Panc1 (cell line): ENCODE results near the gene NR2E3. TPM values are rescaled to one million over a fixed set of nuclear protein-coding genes. Genes with fewer than 3 reads are reported as not detected.

ENCODE experiments used
- ATAC-seq: fragments of 200-7000 bp; cut with Tn5 transposase; 2 replicates; pipeline ENCODE4 v1.9.1; 2020; ENCODE audit warnings: mild to moderate bottlenecking, moderate library complexity
- BruUV-seq: library from RNA; stranded (reverse); fragments of 400-500 nt; replicated peaks from 2 replicates; lab custom pipeline; 2021; lab: Mats Ljungman, UMichigan
- CTCF ChIA-PET: fragments of 300-600 bp; sonication (Branson Sonifier 250); formaldehyde crosslinking; loops from one replicate; lab custom pipeline; 2022; ENCODE audit warnings: antibody characterized with exemption; lab: Charles Lee
- POLR2A ChIA-PET: fragments of 300-600 bp; sonication (Branson Sonifier 250); formaldehyde crosslinking; loops from one replicate; lab custom pipeline; 2022; ENCODE audit warnings: antibody characterized with exemption; lab: Charles Lee
- DNase-seq: peaks from one replicate; pipeline ENCODE4 v3.0.0-alpha.2; 2010; ENCODE audit warnings: low read depth, low spot score
- H3K27ac ChIP-seq: 2 replicates; pipeline ENCODE4 v1.5.1; 2011; ENCODE audit warnings: mild to moderate bottlenecking, low read length, inconsistent platforms
- H3K27me3 ChIP-seq: fragments of 200-500 bp; sonication (Bioruptor generic); 2 replicates; pipeline ENCODE4 v1.6.0; 2014; ENCODE audit warnings: low read length, inconsistent platforms; ENCODE audit not compliant: control insufficient read depth, insufficient read depth
- H3K36me3 ChIP-seq: fragments of 200-500 bp; sonication (Bioruptor generic); 2 replicates; pipeline ENCODE4 v1.5.1; 2014; ENCODE audit warnings: inconsistent platforms, mild to moderate bottlenecking, low read length, moderate library complexity; ENCODE audit not compliant: control insufficient read depth, insufficient read depth
- H3K4me1 ChIP-seq: 2 replicates; pipeline ENCODE4 v1.5.1; 2011; ENCODE audit warnings: inconsistent platforms, mild to moderate bottlenecking, low read length, moderate library complexity; ENCODE audit not compliant: control insufficient read depth, insufficient read depth
- H3K4me3 ChIP-seq, 2 experiments: 2 replicates each; pipeline ENCODE4 v1.5.1; 2011 to 2012; ENCODE audit warnings: low read depth in 2 of 2, low read length in 2 of 2, mild to moderate bottlenecking in 2 of 2, inconsistent platforms in 1 of 2, moderate library complexity in 1 of 2
- H3K9me3 ChIP-seq: fragments of 200-500 bp; sonication (Bioruptor generic); 2 replicates; pipeline ENCODE4 v1.5.1; 2014; ENCODE audit warnings: low read depth, mild to moderate bottlenecking, inconsistent platforms, low read length, moderate library complexity; ENCODE audit not compliant: control insufficient read depth, insufficient read depth
- POLR2AphosphoS5 ChIP-seq: IDR thresholded peaks from 2 replicates; pipeline ENCODE4 v1.6.1; 2012; ENCODE audit warnings: mild to moderate bottlenecking, low read depth, low read length, moderate library complexity
- SIN3A ChIP-seq: IDR thresholded peaks from 2 replicates; pipeline ENCODE4 v1.6.1; 2012; ENCODE audit warnings: low read depth, mild to moderate bottlenecking, low read length, moderate library complexity, borderline replicate concordance; ENCODE audit not compliant: insufficient read depth
- TCF7L2 ChIP-seq: IDR thresholded peaks from 2 replicates; pipeline ENCODE4 v1.6.1; 2011; ENCODE audit warnings: mild to moderate bottlenecking, low read depth, low read length, inconsistent platforms
- in situ Hi-C: cut with HindIII; loops from 2 replicates; pipeline ENCODE4 v1.10.0; 2016; ENCODE audit warnings: low sequenced_read_pairs, low pct_unique_long_range_greater_than_20kb
- intact Hi-C: fragments of 100-400 bp; cut with micrococcal nuclease; formaldehyde crosslinking; loops from one replicate; pipeline ENCODE4 v1.10.0; 2022; ENCODE audit not compliant: unreplicated experiment
- total RNA-seq: library from RNA; stranded (reverse); gene quantifications from one replicate; pipeline ENCODE4 v1.2.1, GENCODE V29; 2021; ENCODE audit not compliant: unreplicated experiment
- TF ChIP-seq, protein P1 (sequence below), 2 experiments: IDR thresholded peaks; 2 replicates each; pipeline ENCODE4 v1.6.1; 2011 to 2012; ENCODE audit warnings: low read depth in 2 of 2, control low read depth in 1 of 2, low read length in 1 of 2, mild to moderate bottlenecking in 1 of 2, moderate library complexity in 1 of 2; ENCODE audit not compliant: insufficient read depth in 1 of 2
- TF ChIP-seq, protein P2 (sequence below): fragments of 450-650 bp; IDR thresholded peaks from 2 replicates; pipeline ENCODE4 v1.5.1; 2017; ENCODE audit warnings: mild to moderate bottlenecking

The NR2E3 gene
- total RNA-seq, 1 experiment from 2014 or later = 0.98 TPM

GRCh38 chr15:71822890-71823630 is 12.7 kb downstream of the NR2E3 start:
- no peak for ATAC-seq
- no peak overlapping the region for H3K4me3 ChIP-seq
- H3K27ac ChIP-seq = no peak overlapping the region
- ChIA-PET POLR2A (no interaction called here), CTCF (no interaction called here)
- no peaks in the 10 kb centered on the region for H3K27me3 ChIP-seq
- DNase-seq = no peak
- H3K4me1 ChIP-seq = no peaks in the 10 kb centered on the region
- peaks cover 41% of the 10 kb centered on the region for H3K9me3 ChIP-seq
- BruUV-seq = no TSS peak
- intact Hi-C loops = no loop called here
- H3K36me3 ChIP-seq = no peaks in the 10 kb centered on the region; the same call in 1 of the 2 replicates
- no peak for TF ChIP-seq POLR2AphosphoS5
- no peak for TF ChIP-seq SIN3A
- TF ChIP-seq, protein P1, sequence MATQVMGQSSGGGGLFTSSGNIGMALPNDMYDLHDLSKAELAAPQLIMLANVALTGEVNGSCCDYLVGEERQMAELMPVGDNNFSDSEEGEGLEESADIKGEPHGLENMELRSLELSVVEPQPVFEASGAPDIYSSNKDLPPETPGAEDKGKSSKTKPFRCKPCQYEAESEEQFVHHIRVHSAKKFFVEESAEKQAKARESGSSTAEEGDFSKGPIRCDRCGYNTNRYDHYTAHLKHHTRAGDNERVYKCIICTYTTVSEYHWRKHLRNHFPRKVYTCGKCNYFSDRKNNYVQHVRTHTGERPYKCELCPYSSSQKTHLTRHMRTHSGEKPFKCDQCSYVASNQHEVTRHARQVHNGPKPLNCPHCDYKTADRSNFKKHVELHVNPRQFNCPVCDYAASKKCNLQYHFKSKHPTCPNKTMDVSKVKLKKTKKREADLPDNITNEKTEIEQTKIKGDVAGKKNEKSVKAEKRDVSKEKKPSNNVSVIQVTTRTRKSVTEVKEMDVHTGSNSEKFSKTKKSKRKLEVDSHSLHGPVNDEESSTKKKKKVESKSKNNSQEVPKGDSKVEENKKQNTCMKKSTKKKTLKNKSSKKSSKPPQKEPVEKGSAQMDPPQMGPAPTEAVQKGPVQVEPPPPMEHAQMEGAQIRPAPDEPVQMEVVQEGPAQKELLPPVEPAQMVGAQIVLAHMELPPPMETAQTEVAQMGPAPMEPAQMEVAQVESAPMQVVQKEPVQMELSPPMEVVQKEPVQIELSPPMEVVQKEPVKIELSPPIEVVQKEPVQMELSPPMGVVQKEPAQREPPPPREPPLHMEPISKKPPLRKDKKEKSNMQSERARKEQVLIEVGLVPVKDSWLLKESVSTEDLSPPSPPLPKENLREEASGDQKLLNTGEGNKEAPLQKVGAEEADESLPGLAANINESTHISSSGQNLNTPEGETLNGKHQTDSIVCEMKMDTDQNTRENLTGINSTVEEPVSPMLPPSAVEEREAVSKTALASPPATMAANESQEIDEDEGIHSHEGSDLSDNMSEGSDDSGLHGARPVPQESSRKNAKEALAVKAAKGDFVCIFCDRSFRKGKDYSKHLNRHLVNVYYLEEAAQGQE (IDR thresholded peaks at IDR 0.05; ENCODE audit: insufficient read depth in 1 of 2, low read depth in 2 of 2, low read length in 1 of 2) = no peak
- TF ChIP-seq, protein P2, sequence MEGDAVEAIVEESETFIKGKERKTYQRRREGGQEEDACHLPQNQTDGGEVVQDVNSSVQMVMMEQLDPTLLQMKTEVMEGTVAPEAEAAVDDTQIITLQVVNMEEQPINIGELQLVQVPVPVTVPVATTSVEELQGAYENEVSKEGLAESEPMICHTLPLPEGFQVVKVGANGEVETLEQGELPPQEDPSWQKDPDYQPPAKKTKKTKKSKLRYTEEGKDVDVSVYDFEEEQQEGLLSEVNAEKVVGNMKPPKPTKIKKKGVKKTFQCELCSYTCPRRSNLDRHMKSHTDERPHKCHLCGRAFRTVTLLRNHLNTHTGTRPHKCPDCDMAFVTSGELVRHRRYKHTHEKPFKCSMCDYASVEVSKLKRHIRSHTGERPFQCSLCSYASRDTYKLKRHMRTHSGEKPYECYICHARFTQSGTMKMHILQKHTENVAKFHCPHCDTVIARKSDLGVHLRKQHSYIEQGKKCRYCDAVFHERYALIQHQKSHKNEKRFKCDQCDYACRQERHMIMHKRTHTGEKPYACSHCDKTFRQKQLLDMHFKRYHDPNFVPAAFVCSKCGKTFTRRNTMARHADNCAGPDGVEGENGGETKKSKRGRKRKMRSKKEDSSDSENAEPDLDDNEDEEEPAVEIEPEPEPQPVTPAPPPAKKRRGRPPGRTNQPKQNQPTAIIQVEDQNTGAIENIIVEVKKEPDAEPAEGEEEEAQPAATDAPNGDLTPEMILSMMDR = no peak
- no peak for TF ChIP-seq TCF7L2
- in situ Hi-C loops = no loop called here

- no peak overlapping the region for H3K27ac ChIP-seq
- no peaks in the 10 kb centered on the region for H3K4me1 ChIP-seq
- DNase-seq (no peak), ATAC-seq (no peak)
- no peaks in the 10 kb centered on the region; the same call in 1 of the 2 replicates for H3K36me3 ChIP-seq
- no peak overlapping the region for H3K4me3 ChIP-seq
- TF ChIP-seq SIN3A (no peak), POLR2AphosphoS5 (no peak)
- TF ChIP-seq, protein P1 (IDR thresholded peaks at IDR 0.05; ENCODE audit: insufficient read depth in 1 of 2, low read depth in 2 of 2, low read length in 1 of 2) = no peak
- ChIA-PET POLR2A (no interaction called here), CTCF (no interaction called here)
- no peaks in the 10 kb centered on the region for H3K27me3 ChIP-seq
- BruUV-seq = no TSS peak
- peaks cover 38% of the 10 kb centered on the region for H3K9me3 ChIP-seq
- in situ Hi-C loops (no loop called here), intact Hi-C loops (no loop called here)
Measured at GRCh38 chr15:71823801-71824200, 13.4 kb downstream of the NR2E3 start.
